ENCODE measurements around the gene ARNT2. TPM values are rescaled to one million over a fixed set of nuclear protein-coding genes. Genes with fewer than 3 reads are reported as not detected.

ARNT2 gene
- total RNA-seq: not detected
- polyA plus RNA-seq: not detected

GRCh38 chr15:80404057-80404760 is at the start of gene ARNT2:
ARNT2 (plus strand) TSS chr15:80404382; CDS start chr15:80404516, 134 bp downstream.
- Histone ChIP-seq H3K9me3 (ENCODE audit: control insufficient read depth in 1 of 2, low read length in 2 of 2) (no peaks in the 10 kb centered on the region), H3K36me3 (ENCODE audit: insufficient read depth, low read length) (no peaks in the 10 kb centered on the region), H3K27me3 (ENCODE audit: insufficient read depth, low read length) (peaks cover 9% of the 10 kb centered on the region), H3K27ac (ENCODE audit: low read depth, low read length) (no peak within 1 kb of the TSS), H3K4me3 (ENCODE audit: low read length in 2 of 2) (no peak within 1 kb of the TSS), H3K4me1 (ENCODE audit: insufficient read depth, low read length) (no peaks in the 10 kb centered on the region)
- no peak within 1 kb of the TSS for H3K27ac Mint-ChIP-seq
- DNase-seq: no peak
- H3K36me3 Mint-ChIP-seq: no peaks in the 10 kb centered on the region
- peaks cover 0 to 10% (median 5%) of the 10 kb centered on the region in 4 donors for H3K4me1 Mint-ChIP-seq
- ChIA-PET POLR2A (ENCODE audit: partially characterized antibody) (no interaction called here), CTCF (ENCODE audit: partially characterized antibody) (no interaction called here)
- H3K4me3 Mint-ChIP-seq: peak within 1 kb of the TSS in 6 of 8 donors; percentile 7 to 53 (median 42)
- H3K9me3 Mint-ChIP-seq: peaks cover 0 to 2% (median 0%) of the 10 kb centered on the region in 8 donors
- peaks cover 55 to 56% of the 10 kb centered on the region in 2 donors for H3K27me3 Mint-ChIP-seq
- intact Hi-C loops (cut with micrococcal nuclease): no loop called here

- no peaks in the 10 kb centered on the region for H3K27me3 ChIP-seq (ENCODE audit: insufficient read depth, low read length)
- H3K27ac ChIP-seq (ENCODE audit: low read depth, low read length): no peak overlapping the region
- H3K4me3 Mint-ChIP-seq: no peak overlapping the region
- peaks cover 3 to 7% of the 10 kb centered on the region in 2 donors for H3K27me3 Mint-ChIP-seq
- no peaks in the 10 kb centered on the region for H3K4me1 Mint-ChIP-seq
- intact Hi-C loops (cut with micrococcal nuclease): no loop called here
- H3K27ac Mint-ChIP-seq: no peak overlapping the region
- DNase-seq: no peak
- H3K36me3 Mint-ChIP-seq: no peaks in the 10 kb centered on the region
- ChIA-PET POLR2A (ENCODE audit: partially characterized antibody) (no interaction called here), CTCF (ENCODE audit: partially characterized antibody) (interaction anchor here (1.5 kb wide), 1 partner anchor 16 kb away, joined by 3 read pairs; no protein-coding TSS in a partner anchor)
- no peak overlapping the region for H3K4me3 ChIP-seq (ENCODE audit: low read length in 2 of 2)
- H3K9me3 Mint-ChIP-seq: peaks cover 4 to 56% (median 41%) of the 10 kb centered on the region in 8 donors
- no peaks in the 10 kb centered on the region for H3K4me1 ChIP-seq (ENCODE audit: insufficient read depth, low read length)
- H3K36me3 ChIP-seq (ENCODE audit: insufficient read depth, low read length): no peaks in the 10 kb centered on the region
- H3K9me3 ChIP-seq (ENCODE audit: control insufficient read depth in 1 of 2, low read length in 2 of 2): peaks cover 0 to 14% of the 10 kb centered on the region in 2 donors
Observed at GRCh38 chr15:80367094-80367493, 37.1 kb upstream of the ARNT2 start.

GRCh38 chr15:80367661-80368060 is 36.5 kb upstream of the ARNT2 start:
- Histone ChIP-seq H3K4me3 (ENCODE audit: low read length in 2 of 2) (no peak overlapping the region), H3K9me3 (ENCODE audit: control insufficient read depth in 1 of 2, low read length in 2 of 2) (peaks cover 0 to 14% of the 10 kb centered on the region in 2 donors), H3K4me1 (ENCODE audit: insufficient read depth, low read length) (no peaks in the 10 kb centered on the region), H3K27me3 (ENCODE audit: insufficient read depth, low read length) (no peaks in the 10 kb centered on the region), H3K27ac (ENCODE audit: low read depth, low read length) (no peak overlapping the region), H3K36me3 (ENCODE audit: insufficient read depth, low read length) (no peaks in the 10 kb centered on the region)
- ChIA-PET POLR2A (ENCODE audit: partially characterized antibody) (no interaction called here), CTCF (ENCODE audit: partially characterized antibody) (interaction anchor here (1.5 kb wide), 1 partner anchor 17 kb away, joined by 3 read pairs; no protein-coding TSS in a partner anchor)
- H3K36me3 Mint-ChIP-seq: no peaks in the 10 kb centered on the region
- peaks cover 3 to 7% of the 10 kb centered on the region in 2 donors for H3K27me3 Mint-ChIP-seq
- no peak for DNase-seq
- H3K4me3 Mint-ChIP-seq: no peak overlapping the region
- intact Hi-C loops (cut with micrococcal nuclease): no loop called here
- H3K4me1 Mint-ChIP-seq: no peaks in the 10 kb centered on the region
- H3K9me3 Mint-ChIP-seq: peaks cover 4 to 56% (median 40%) of the 10 kb centered on the region in 8 donors
- H3K27ac Mint-ChIP-seq: no peak overlapping the region

GRCh38 chr15:80371924-80372323 is 32.3 kb upstream of the ARNT2 start:
- peaks cover 4 to 39% (median 30%) of the 10 kb centered on the region in 8 donors for H3K9me3 Mint-ChIP-seq
- intact Hi-C loops (cut with micrococcal nuclease): no loop called here
- POLR2A ChIA-PET (ENCODE audit: partially characterized antibody): no interaction called here

GRCh38 chr15:80374441-80374840 is 29.7 kb upstream of the ARNT2 start:
- no peak overlapping the region for H3K27ac Mint-ChIP-seq
- no peaks in the 10 kb centered on the region for H3K36me3 Mint-ChIP-seq
- Histone ChIP-seq H3K9me3 (ENCODE audit: control insufficient read depth in 1 of 2, low read length in 2 of 2) (no peaks in the 10 kb centered on the region), H3K4me1 (ENCODE audit: insufficient read depth, low read length) (no peaks in the 10 kb centered on the region), H3K36me3 (ENCODE audit: insufficient read depth, low read length) (no peaks in the 10 kb centered on the region), H3K4me3 (ENCODE audit: low read length in 2 of 2) (no peak overlapping the region), H3K27ac (ENCODE audit: low read depth, low read length) (no peak overlapping the region), H3K27me3 (ENCODE audit: insufficient read depth, low read length) (no peaks in the 10 kb centered on the region)
- DNase-seq: no peak
- no peak overlapping the region for H3K4me3 Mint-ChIP-seq
- no peaks in the 10 kb centered on the region for H3K4me1 Mint-ChIP-seq
- H3K9me3 Mint-ChIP-seq: peaks cover 0 to 18% (median 9%) of the 10 kb centered on the region in 8 donors
- CTCF ChIA-PET (ENCODE audit: partially characterized antibody): no interaction called here
- POLR2A ChIA-PET (ENCODE audit: partially characterized antibody): no interaction called here
- H3K27me3 Mint-ChIP-seq: peaks cover 12 to 18% of the 10 kb centered on the region in 2 donors
- intact Hi-C loops (cut with micrococcal nuclease): no loop called here

More at GRCh38 chr15:80371924-80372323, 32.3 kb upstream of the ARNT2 start:
- Mint-ChIP-seq H3K27ac (no peak overlapping the region), H3K27me3 (peaks cover 11 to 13% of the 10 kb centered on the region in 2 donors), H3K36me3 (no peaks in the 10 kb centered on the region), H3K4me3 (no peak overlapping the region), H3K4me1 (no peaks in the 10 kb centered on the region)
- no peaks in the 10 kb centered on the region for H3K36me3 ChIP-seq (ENCODE audit: insufficient read depth, low read length)
- H3K27ac ChIP-seq (ENCODE audit: low read depth, low read length): no peak overlapping the region
- peaks cover 0 to 12% of the 10 kb centered on the region in 2 donors for H3K9me3 ChIP-seq (ENCODE audit: control insufficient read depth in 1 of 2, low read length in 2 of 2)
- CTCF ChIA-PET (ENCODE audit: partially characterized antibody): no interaction called here
- no peak for DNase-seq
- no peaks in the 10 kb centered on the region for H3K27me3 ChIP-seq (ENCODE audit: insufficient read depth, low read length)
- no peaks in the 10 kb centered on the region for H3K4me1 ChIP-seq (ENCODE audit: insufficient read depth, low read length)
- H3K4me3 ChIP-seq (ENCODE audit: low read length in 2 of 2): no peak overlapping the region

- intact Hi-C loops (cut with micrococcal nuclease): no loop called here
- no peak overlapping the region for H3K27ac Mint-ChIP-seq
- POLR2A ChIA-PET (ENCODE audit: partially characterized antibody): no interaction called here
- CTCF ChIA-PET (ENCODE audit: partially characterized antibody): no interaction called here
- peaks cover 0 to 5% (median under 1%) of the 10 kb centered on the region in 8 donors for H3K9me3 Mint-ChIP-seq
- H3K4me3 Mint-ChIP-seq: no peak overlapping the region
- Histone ChIP-seq H3K27ac (ENCODE audit: low read depth, low read length) (no peak overlapping the region), H3K27me3 (ENCODE audit: insufficient read depth, low read length) (no peaks in the 10 kb centered on the region), H3K9me3 (ENCODE audit: control insufficient read depth in 1 of 2, low read length in 2 of 2) (no peaks in the 10 kb centered on the region), H3K4me3 (ENCODE audit: low read length in 2 of 2) (no peak overlapping the region), H3K4me1 (ENCODE audit: insufficient read depth, low read length) (no peaks in the 10 kb centered on the region), H3K36me3 (ENCODE audit: insufficient read depth, low read length) (no peaks in the 10 kb centered on the region)
- H3K27me3 Mint-ChIP-seq: peaks cover 17 to 22% of the 10 kb centered on the region in 2 donors
- DNase-seq: no peak
- no peaks in the 10 kb centered on the region for H3K36me3 Mint-ChIP-seq
- H3K4me1 Mint-ChIP-seq: no peaks in the 10 kb centered on the region
Observed at GRCh38 chr15:80375968-80376891, 28.0 kb upstream of the ARNT2 start.

- Mint-ChIP-seq H3K4me3 (no peak overlapping the region), H3K36me3 (no peaks in the 10 kb centered on the region), H3K4me1 (no peaks in the 10 kb centered on the region), H3K27ac (no peak overlapping the region), H3K27me3 (peaks cover 10 to 24% of the 10 kb centered on the region in 2 donors), H3K9me3 (peaks cover 0 to 7% (median under 1%) of the 10 kb centered on the region in 8 donors)
- intact Hi-C loops (cut with micrococcal nuclease): no loop called here
- CTCF ChIA-PET (ENCODE audit: partially characterized antibody): no interaction called here
- Histone ChIP-seq H3K9me3 (ENCODE audit: control insufficient read depth in 1 of 2, low read length in 2 of 2) (no peaks in the 10 kb centered on the region), H3K36me3 (ENCODE audit: insufficient read depth, low read length) (no peaks in the 10 kb centered on the region), H3K27ac (ENCODE audit: low read depth, low read length) (no peak overlapping the region), H3K27me3 (ENCODE audit: insufficient read depth, low read length) (no peaks in the 10 kb centered on the region), H3K4me3 (ENCODE audit: low read length in 2 of 2) (no peak overlapping the region), H3K4me1 (ENCODE audit: insufficient read depth, low read length) (no peaks in the 10 kb centered on the region)
- DNase-seq: no peak
- POLR2A ChIA-PET (ENCODE audit: partially characterized antibody): no interaction called here
Observed at GRCh38 chr15:80379693-80380092, 24.5 kb upstream of the ARNT2 start.
